ENCODE results near the gene PLXNA1.

DNA sequence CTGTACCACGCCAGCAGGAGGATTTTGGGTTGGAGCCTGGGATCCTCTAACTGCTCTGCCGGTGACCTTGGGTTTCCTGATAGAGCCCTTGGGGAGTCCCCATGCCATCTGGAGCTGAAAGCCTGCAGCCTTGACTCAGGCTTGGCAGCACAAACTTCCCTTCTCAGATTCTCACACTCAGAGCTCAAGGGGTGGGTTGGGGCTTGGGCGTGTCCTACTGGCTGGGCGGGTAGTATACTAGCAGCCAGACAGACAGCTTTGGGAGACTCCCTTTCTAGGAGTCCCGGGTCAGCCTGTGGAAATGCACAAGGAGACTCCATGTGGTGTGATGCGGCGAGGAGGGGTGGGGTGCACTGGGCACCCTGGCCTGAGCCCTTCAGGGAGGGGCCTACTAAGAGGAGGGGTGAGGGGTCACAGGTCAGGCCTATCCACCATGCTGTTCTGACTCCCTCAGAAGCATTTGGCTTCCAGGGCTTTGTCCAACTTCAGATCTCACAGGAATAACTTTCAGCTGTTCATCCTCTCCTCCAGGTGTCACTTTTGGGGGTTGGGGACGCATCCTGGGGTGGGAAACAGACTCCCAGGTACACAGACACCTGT lies 21.6 kb upstream of the PLXNA1 start:
- TF ChIP-seq CTCF (conservative IDR thresholded peaks at IDR 0.05; ENCODE audit: low read depth in 2 of 2): no peak
- no peak for TF ChIP-seq EZH2 (IDR thresholded peaks at IDR 0.05; ENCODE audit: low read depth, unreplicated experiment)
- TF ChIP-seq ZNF114 (CRISPR knock-in tag; IDR thresholded peaks at IDR 0.05): no peak
- TF ChIP-seq POLR2AphosphoS5 (IDR thresholded peaks at IDR 0.05; ENCODE audit: low read depth): no peak
- no peak for TF ChIP-seq CREB1 (CRISPR knock-in tag; IDR thresholded peaks at IDR 0.05; ENCODE audit: low read depth)
- no peak for TF ChIP-seq REST (IDR thresholded peaks at IDR 0.05; ENCODE audit: unreplicated experiment)
- no peak for TF ChIP-seq EZH2phosphoT487 (IDR thresholded peaks at IDR 0.05; ENCODE audit: unreplicated experiment)
- TF ChIP-seq JUNB (IDR thresholded peaks at IDR 0.05; ENCODE audit: unreplicated experiment): no peak
- no peak for TF ChIP-seq ETS1 (IDR thresholded peaks at IDR 0.05)

All from GM23338 (cell line).